KMS-11 (cell line): Measurements from ENCODE around the gene GNG11.
"Not testable (repeated sequence)": the region's sequence is repeated elsewhere in the genome, so short reads cannot be mapped to it uniquely, and the experiment has no call there.

ENCODE experiments used
- H2AFZ ChIP-seq: fragments of 200-600 bp; sonication (generic); 2 replicates; pipeline ENCODE4 v1.6.1; 2016; ENCODE audit warnings: antibody characterized with exemption, mixed run types, low read depth
- H3K27ac ChIP-seq: fragments of 200-600 bp; sonication (generic); 2 replicates; pipeline ENCODE4 v1.6.1; 2016; ENCODE audit warnings: mild to moderate bottlenecking, mixed run types
- H3K27me3 ChIP-seq: fragments of 200-600 bp; sonication (generic); 2 replicates; pipeline ENCODE4 v1.6.1; 2017; ENCODE audit warnings: mild to moderate bottlenecking, low read depth, mixed run types, moderate library complexity; ENCODE audit not compliant: insufficient read depth
- H3K36me3 ChIP-seq: fragments of 200-600 bp; sonication (generic); 2 replicates; pipeline ENCODE4 v1.6.1; 2017; ENCODE audit warnings: mild to moderate bottlenecking, mixed run types; ENCODE audit not compliant: insufficient read depth
- H3K4me1 ChIP-seq: fragments of 200-600 bp; sonication (generic); 2 replicates; pipeline ENCODE4 v1.6.1; 2016; ENCODE audit warnings: mild to moderate bottlenecking, low read depth, mixed run types; ENCODE audit not compliant: poor library complexity, severe bottlenecking
- H3K4me2 ChIP-seq: fragments of 200-600 bp; sonication (generic); 2 replicates; pipeline ENCODE4 v1.7.0; 2016; ENCODE audit warnings: mild to moderate bottlenecking, mixed run types
- H3K4me3 ChIP-seq: fragments of 200-600 bp; sonication (generic); IDR thresholded peaks from 2 replicates; pipeline ENCODE4 v1.6.1; 2017; ENCODE audit warnings: low read depth, low read length, mixed read lengths; ENCODE audit not compliant: insufficient read depth
- H3K79me2 ChIP-seq: fragments of 200-600 bp; sonication (generic); 2 replicates; pipeline ENCODE4 v1.6.1; 2016; ENCODE audit warnings: low read depth, mixed run types; ENCODE audit not compliant: insufficient read depth
- H3K9ac ChIP-seq: fragments of 200-600 bp; sonication (generic); 2 replicates; pipeline ENCODE4 v1.6.1; 2016; ENCODE audit warnings: mild to moderate bottlenecking, mixed run types
- H4K20me1 ChIP-seq: fragments of 200-600 bp; sonication (generic); 2 replicates; pipeline ENCODE4 v1.6.1; 2016; ENCODE audit warnings: mild to moderate bottlenecking, mixed run types; ENCODE audit not compliant: insufficient read depth
- CTCF ChIP-seq: fragments of 200-600 bp; sonication (generic); conservative IDR thresholded peaks from 2 replicates; pipeline ENCODE4 v1.6.1; 2017; ENCODE audit warnings: low read depth, mild to moderate bottlenecking, antibody characterized with exemption, low read length, moderate library complexity, mixed read lengths

Gene GNG11

GRCh38 chr7:93906267-93906666 is 15.3 kb upstream of the GNG11 start, which contains the start of gene GNGT1:
Gene GNGT1 (plus strand): TSS chr7:93906567. CDS start chr7:93906747, 180 bp downstream.
- no peak within 1 kb of the TSS for H3K4me3 ChIP-seq
- TF ChIP-seq CTCF, result no peak
- no peaks in the 10 kb centered on the region for H3K79me2 ChIP-seq
- no peaks in the 10 kb centered on the region for H3K27me3 ChIP-seq
- H3K36me3 ChIP-seq, result no peaks in the 10 kb centered on the region
- H2AFZ ChIP-seq, result no peak within 1 kb of the TSS
- no peaks in the 10 kb centered on the region for H3K4me1 ChIP-seq
- no peak within 1 kb of the TSS for H3K27ac ChIP-seq
- H3K4me2 ChIP-seq, result no peak within 1 kb of the TSS
- no peaks in the 10 kb centered on the region for H4K20me1 ChIP-seq
- no peak within 1 kb of the TSS for H3K9ac ChIP-seq

GRCh38 chr7:93910076-93910994 is 11.2 kb upstream of the GNG11 start:
- no peak overlapping the region for H3K4me2 ChIP-seq
- no peak overlapping the region for H3K27ac ChIP-seq

GRCh38 chr7:93911242-93911641 is 10.3 kb upstream of the GNG11 start:
- H3K4me3 ChIP-seq, H3K27me3 ChIP-seq, H2AFZ ChIP-seq, H3K9ac ChIP-seq, H3K4me2 ChIP-seq, H3K27ac ChIP-seq, H3K4me1 ChIP-seq, H3K79me2 ChIP-seq, H3K36me3 ChIP-seq, H4K20me1 ChIP-seq: not testable (repeated sequence)

More at GRCh38 chr7:93910076-93910994, 11.2 kb upstream of the GNG11 start:
- TF ChIP-seq CTCF, result no peak
- Histone ChIP-seq H3K4me1 (no peaks in the 10 kb centered on the region), H3K36me3 (no peaks in the 10 kb centered on the region), H3K79me2 (no peaks in the 10 kb centered on the region), H4K20me1 (no peaks in the 10 kb centered on the region), H3K27me3 (0 out of 2 replicates have a peak, but pooled peaks cover 2% of the 10 kb centered on the region), H2AFZ (no peak overlapping the region), H3K9ac (no peak overlapping the region), H3K4me3 (no peak overlapping the region)

GRCh38 chr7:93911661-93912060 is 9.9 kb upstream of the GNG11 start:
- H3K27me3 ChIP-seq, H3K9ac ChIP-seq, H3K4me3 ChIP-seq, H3K4me2 ChIP-seq, H3K36me3 ChIP-seq, H4K20me1 ChIP-seq, H3K27ac ChIP-seq, H3K4me1 ChIP-seq, H3K79me2 ChIP-seq, H2AFZ ChIP-seq: not testable (repeated sequence)

- H3K9ac ChIP-seq, result no peak overlapping the region
- H3K36me3 ChIP-seq, result no peaks in the 10 kb centered on the region
- no peak for TF ChIP-seq CTCF
- no peak overlapping the region for H3K4me2 ChIP-seq
- H3K4me1 ChIP-seq, result no peaks in the 10 kb centered on the region
- no peak overlapping the region for H2AFZ ChIP-seq
- no peaks in the 10 kb centered on the region for H3K79me2 ChIP-seq
- no peak overlapping the region for H3K27ac ChIP-seq
- H3K27me3 ChIP-seq, result 0 out of 2 replicates have a peak, but pooled peaks cover 2% of the 10 kb centered on the region
- H4K20me1 ChIP-seq, result no peaks in the 10 kb centered on the region
- no peak overlapping the region for H3K4me3 ChIP-seq
Observed at GRCh38 chr7:93913197-93913596, 8.3 kb upstream of the GNG11 start.
